Sigmoid colon (tissue), 4 donors: Measurements from ENCODE around the gene RAG1.
"Not testable (repeated sequence)": the region's sequence is repeated elsewhere in the genome, so short reads cannot be mapped to it uniquely, and the experiment has no call there.

Experiments used
- EP300 ChIP-seq, 4 donors: sonication (generic); formaldehyde crosslinking; IDR thresholded peaks; one replicate each; pipeline ENCODE4 v1.6.1; 2017; ENCODE audit warnings: antibody characterized with exemption in 4 of 4
- POLR2A ChIP-seq, 2 donors: fragments of 450-650 bp; IDR thresholded peaks; one replicate each; pipeline ENCODE4 v1.6.1; 2016; ENCODE audit warnings: antibody characterized with exemption in 2 of 2, mild to moderate bottlenecking in 2 of 2, moderate library complexity in 2 of 2
- TF ChIP-seq, protein P1 (sequence below), 4 experiments: fragments of 450-650 bp in 3 of 4; fragments of 200-600 bp in 1 of 4; IDR thresholded peaks; one replicate each; pipeline ENCODE4 v1.5.1; 2016 to 2019; ENCODE audit warnings: antibody characterized with exemption in 4 of 4, mild to moderate bottlenecking in 3 of 4, moderate library complexity in 2 of 4

DNA sequence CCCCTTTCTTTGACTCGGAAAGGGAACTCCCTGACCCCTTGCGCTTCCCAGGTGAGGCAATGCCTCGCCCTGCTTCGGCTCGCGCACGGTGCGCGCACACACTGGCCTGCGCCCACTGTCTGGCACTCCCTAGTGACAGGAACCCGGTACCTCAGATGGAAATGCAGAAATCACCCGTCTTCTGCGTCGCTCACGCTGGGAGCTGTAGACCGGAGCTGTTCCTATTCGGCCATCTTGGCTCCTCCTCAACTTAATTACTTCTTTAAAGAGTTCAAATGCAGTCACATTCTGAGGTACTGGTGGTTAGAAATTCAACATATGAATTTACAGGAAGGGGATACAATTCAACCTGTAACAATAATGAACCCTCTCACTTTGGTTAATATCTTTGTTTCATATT is 10.4 kb upstream of the RAG1 start:
- TF ChIP-seq, protein P1, sequence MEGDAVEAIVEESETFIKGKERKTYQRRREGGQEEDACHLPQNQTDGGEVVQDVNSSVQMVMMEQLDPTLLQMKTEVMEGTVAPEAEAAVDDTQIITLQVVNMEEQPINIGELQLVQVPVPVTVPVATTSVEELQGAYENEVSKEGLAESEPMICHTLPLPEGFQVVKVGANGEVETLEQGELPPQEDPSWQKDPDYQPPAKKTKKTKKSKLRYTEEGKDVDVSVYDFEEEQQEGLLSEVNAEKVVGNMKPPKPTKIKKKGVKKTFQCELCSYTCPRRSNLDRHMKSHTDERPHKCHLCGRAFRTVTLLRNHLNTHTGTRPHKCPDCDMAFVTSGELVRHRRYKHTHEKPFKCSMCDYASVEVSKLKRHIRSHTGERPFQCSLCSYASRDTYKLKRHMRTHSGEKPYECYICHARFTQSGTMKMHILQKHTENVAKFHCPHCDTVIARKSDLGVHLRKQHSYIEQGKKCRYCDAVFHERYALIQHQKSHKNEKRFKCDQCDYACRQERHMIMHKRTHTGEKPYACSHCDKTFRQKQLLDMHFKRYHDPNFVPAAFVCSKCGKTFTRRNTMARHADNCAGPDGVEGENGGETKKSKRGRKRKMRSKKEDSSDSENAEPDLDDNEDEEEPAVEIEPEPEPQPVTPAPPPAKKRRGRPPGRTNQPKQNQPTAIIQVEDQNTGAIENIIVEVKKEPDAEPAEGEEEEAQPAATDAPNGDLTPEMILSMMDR (IDR thresholded peaks at IDR 0.05), result not testable (repeated sequence)
- TF ChIP-seq POLR2A, EP300 (IDR thresholded peaks at IDR 0.05): not testable (repeated sequence)
